Gastroesophageal sphincter (tissue), 4 donors: Measurements from ENCODE around the gene PPARA. TPM values are rescaled to one million over a fixed set of nuclear protein-coding genes. Genes with fewer than 3 reads are reported as not detected.

ENCODE experiments used
- ATAC-seq: fragments of 150-250 bp; one replicate; pipeline ENCODE4 v1.9.1; 2016; ENCODE audit warnings: mild to moderate bottlenecking, moderate library complexity
- H3K27ac ChIP-seq, 4 donors: fragments of 200-600 bp; sonication (generic) in 3 of 4; 1 replicate in 3 of 4; 2 replicates in 1 of 4; pipeline ENCODE4 v1.5.1; 2016 to 2019
- H3K27me3 ChIP-seq: fragments of 200-600 bp; sonication (generic); one replicate; pipeline ENCODE4 v1.5.1; 2019
- H3K36me3 ChIP-seq, 2 donors: fragments of 200-600 bp; sonication (generic); one replicate each; pipeline ENCODE4 v1.5.1; 2019; ENCODE audit warnings: control low read depth in 1 of 2
- H3K4me1 ChIP-seq, 3 donors: fragments of 200-600 bp; sonication (generic); 1 replicate in 2 of 3; 2 replicates in 1 of 3; pipeline ENCODE4 v1.5.1; 2016 to 2019; ENCODE audit warnings: control low read depth in 2 of 3
- H3K4me3 ChIP-seq, 2 donors: fragments of 200-600 bp; sonication (generic); one replicate each; pipeline ENCODE4 v1.5.1; 2019; ENCODE audit warnings: mild to moderate bottlenecking in 1 of 2, moderate library complexity in 1 of 2
- H3K9me3 ChIP-seq, 3 donors: fragments of 200-600 bp; sonication (generic); one replicate each; pipeline ENCODE4 v1.5.1; 2017 to 2019; ENCODE audit warnings: control low read depth in 2 of 3
- EP300 ChIP-seq: sonication (generic); formaldehyde crosslinking; IDR thresholded peaks from one replicate; pipeline ENCODE4 v1.6.1; 2017; ENCODE audit warnings: antibody characterized with exemption, mild to moderate bottlenecking
- POLR2A ChIP-seq, 2 donors: fragments of 450-650 bp; IDR thresholded peaks; one replicate each; pipeline ENCODE4 v1.6.1; 2017; ENCODE audit warnings: antibody characterized with exemption in 2 of 2, mild to moderate bottlenecking in 2 of 2, moderate library complexity in 1 of 2
- POLR2AphosphoS5 ChIP-seq: sonication (generic); formaldehyde crosslinking; IDR thresholded peaks from one replicate; pipeline ENCODE4 v1.6.1; 2017; ENCODE audit warnings: antibody characterized with exemption
- WGBS, 2 donors: methylation state at CpG; one replicate each; pipeline ENCODE4 v1.1.5; 2018; ENCODE audit warnings: low coverage in 1 of 2; 5-methylcytosine and 5-hydroxymethylcytosine counted together
- total RNA-seq, 4 donors: library from RNA; depleted of rRNA; stranded (reverse); fragments of >200 nt; gene quantifications; one replicate each; pipeline ENCODE4 v1.1.0, GENCODE V29; 2016
- TF ChIP-seq, protein P1 (sequence below), 4 experiments: fragments of 200-600 bp in 2 of 4; fragments of 450-650 bp in 2 of 4; sonication (generic) in 1 of 4; IDR thresholded peaks; one replicate each; pipeline ENCODE4 v1.5.1; 2017 to 2019; ENCODE audit warnings: antibody characterized with exemption in 4 of 4, mild to moderate bottlenecking in 2 of 4, moderate library complexity in 2 of 4

The PPARA gene
- total RNA-seq, 4 donors from 2014 or later, result 19.5 to 28.5 (median 26.9) TPM

- Histone ChIP-seq H3K4me1 (peaks cover 0 to 15% (median 0%) of the 10 kb centered on the region in 3 donors), H3K9me3 (no peaks in the 10 kb centered on the region), H3K36me3 (no peaks in the 10 kb centered on the region), H3K27ac (no peak overlapping the region), H3K4me3 (no peak overlapping the region), H3K27me3 (no peaks in the 10 kb centered on the region)
- TF ChIP-seq POLR2AphosphoS5, result no peak
- TF ChIP-seq POLR2A (IDR thresholded peaks at IDR 0.05), result no peak
- TF ChIP-seq EP300, result no peak
- TF ChIP-seq, protein P1, sequence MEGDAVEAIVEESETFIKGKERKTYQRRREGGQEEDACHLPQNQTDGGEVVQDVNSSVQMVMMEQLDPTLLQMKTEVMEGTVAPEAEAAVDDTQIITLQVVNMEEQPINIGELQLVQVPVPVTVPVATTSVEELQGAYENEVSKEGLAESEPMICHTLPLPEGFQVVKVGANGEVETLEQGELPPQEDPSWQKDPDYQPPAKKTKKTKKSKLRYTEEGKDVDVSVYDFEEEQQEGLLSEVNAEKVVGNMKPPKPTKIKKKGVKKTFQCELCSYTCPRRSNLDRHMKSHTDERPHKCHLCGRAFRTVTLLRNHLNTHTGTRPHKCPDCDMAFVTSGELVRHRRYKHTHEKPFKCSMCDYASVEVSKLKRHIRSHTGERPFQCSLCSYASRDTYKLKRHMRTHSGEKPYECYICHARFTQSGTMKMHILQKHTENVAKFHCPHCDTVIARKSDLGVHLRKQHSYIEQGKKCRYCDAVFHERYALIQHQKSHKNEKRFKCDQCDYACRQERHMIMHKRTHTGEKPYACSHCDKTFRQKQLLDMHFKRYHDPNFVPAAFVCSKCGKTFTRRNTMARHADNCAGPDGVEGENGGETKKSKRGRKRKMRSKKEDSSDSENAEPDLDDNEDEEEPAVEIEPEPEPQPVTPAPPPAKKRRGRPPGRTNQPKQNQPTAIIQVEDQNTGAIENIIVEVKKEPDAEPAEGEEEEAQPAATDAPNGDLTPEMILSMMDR (IDR thresholded peaks at IDR 0.05), result no peak
- no peak for ATAC-seq
- 77 to 91% methylated on average over 9 of the region's 16 CpGs for WGBS, 2 donors
These were observed 9.1 kb upstream of the PPARA start for GRCh38 chr22:46140989-46141928.

DNA sequence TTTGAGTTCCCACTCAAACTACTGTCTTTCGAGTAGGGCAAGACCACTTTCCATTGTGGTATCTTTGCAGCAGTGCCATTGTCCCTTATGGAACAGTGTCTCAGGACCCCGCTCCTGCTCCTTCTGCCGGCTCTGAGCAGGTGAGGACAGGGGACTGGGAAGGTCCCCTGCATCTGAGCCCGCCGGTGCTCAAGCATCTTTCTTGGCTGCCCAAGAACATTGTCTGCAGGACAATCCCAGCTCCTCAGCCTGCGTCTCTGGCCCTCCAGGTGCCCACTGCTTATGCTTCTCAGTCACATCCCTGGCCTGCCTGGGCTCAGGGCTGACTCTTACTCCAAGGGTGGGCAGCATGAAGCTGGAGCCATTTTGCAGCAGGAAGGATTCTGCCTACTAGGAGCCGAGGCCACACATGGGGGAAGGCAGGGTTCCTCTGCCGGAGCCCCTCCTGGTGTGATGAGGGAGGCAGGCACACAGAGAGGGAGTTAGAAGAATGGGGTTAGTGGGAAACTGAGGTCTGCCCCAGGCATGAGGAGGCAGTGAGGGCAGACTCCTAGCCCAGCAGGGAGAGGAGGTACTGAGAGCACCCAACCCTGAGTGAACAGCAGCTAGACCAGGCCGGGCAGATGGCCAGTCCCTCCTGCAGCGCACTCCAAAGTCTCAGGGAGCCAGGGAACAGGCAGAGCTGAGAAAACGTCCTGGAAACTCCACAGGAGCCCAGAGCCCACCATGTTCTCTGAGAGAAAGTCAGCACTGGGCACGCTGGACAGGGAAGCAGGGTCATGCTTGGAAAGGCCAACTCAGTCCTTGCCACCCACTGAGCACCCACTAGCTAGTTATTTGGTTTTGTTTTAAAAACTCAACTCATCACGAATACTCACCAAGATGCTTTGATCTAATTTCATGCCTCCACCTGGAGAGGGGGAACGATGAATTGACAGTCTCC is 7.5 kb upstream of the PPARA start:
- Histone ChIP-seq H3K9me3 (no peaks in the 10 kb centered on the region), H3K36me3 (no peaks in the 10 kb centered on the region), H3K4me1 (peaks cover 0 to 15% (median 0%) of the 10 kb centered on the region in 3 donors), H3K27ac (no peak overlapping the region), H3K4me3 (no peak overlapping the region), H3K27me3 (no peaks in the 10 kb centered on the region)
- 65 to 73% methylated on average over 7 to 8 of the region's 14 CpGs for WGBS, 2 donors
- TF ChIP-seq, protein P1 (IDR thresholded peaks at IDR 0.05), result no peak
- no peak for TF ChIP-seq EP300
- ATAC-seq, result no peak

- no peaks in the 10 kb centered on the region for H3K27me3 ChIP-seq
- peaks cover 0 to 18% (median 0%) of the 10 kb centered on the region in 3 donors for H3K4me1 ChIP-seq
- no peak for ATAC-seq
- no peaks in the 10 kb centered on the region for H3K9me3 ChIP-seq
- no peak overlapping the region for H3K27ac ChIP-seq
- 89 to 100% methylated on average over 2 to 5 of the region's 8 CpGs for WGBS, 2 donors
- no peak overlapping the region for H3K4me3 ChIP-seq
- H3K36me3 ChIP-seq, result no peaks in the 10 kb centered on the region
- TF ChIP-seq POLR2A (IDR thresholded peaks at IDR 0.05) (no peak), EP300 (no peak), POLR2AphosphoS5 (no peak)
- TF ChIP-seq, protein P1 (IDR thresholded peaks at IDR 0.05), result no peak
These were observed 6.7 kb upstream of the PPARA start for GRCh38 chr22:46143491-46144147.

GRCh38 chr22:46145361-46145851 is 4.9 kb upstream of the PPARA start:
- Histone ChIP-seq H3K4me3 (no peak overlapping the region), H3K27me3 (no peaks in the 10 kb centered on the region), H3K27ac (no peak overlapping the region), H3K9me3 (no peaks in the 10 kb centered on the region), H3K36me3 (no peaks in the 10 kb centered on the region), H3K4me1 (peaks cover 0 to 13% (median 8%) of the 10 kb centered on the region in 3 donors)
- no peak for ATAC-seq
- WGBS, 2 donors, result 88% methylated on average over 5 of the region's 14 CpGs; no CpG with 5 or more reads in 1 of the 2 donors
- no peak for TF ChIP-seq POLR2AphosphoS5
- TF ChIP-seq, protein P1 (IDR thresholded peaks at IDR 0.05), result no peak
- TF ChIP-seq EP300, result no peak
- TF ChIP-seq POLR2A (IDR thresholded peaks at IDR 0.05), result no peak
